ENCODE measurements around the gene SCN4B. TPM values are rescaled to one million over a fixed set of nuclear protein-coding genes. Genes with fewer than 3 reads are reported as not detected.

The SCN4B gene
- total and polyA plus RNA-seq, 10 of the 15 experiments (the other 5 are each of a cell fraction or from before 2014, with no cell fraction given) = 0.01 to 0.49 (median 0.04) TPM; not detected in 5

GRCh38 chr11:118139578-118139977 is 13.0 kb downstream of the SCN4B start:
- Histone ChIP-seq H2AFZ (ENCODE audit: control insufficient read depth, low read depth, low read length) (no peak overlapping the region), H3K36me3 (ENCODE audit: control insufficient read depth in 2 of 2, insufficient read depth in 2 of 2, low read length in 1 of 2) (no peaks in the 10 kb centered on the region), H3K4me3 (no peak overlapping the region), H3K9me3 (replicated peaks; ENCODE audit: control insufficient read depth, insufficient read depth, low read length) (no peaks in the 10 kb centered on the region), H3K79me2 (ENCODE audit: control insufficient read depth, insufficient read depth, low read length) (no peaks in the 10 kb centered on the region), H3K4me2 (ENCODE audit: control insufficient read depth, insufficient read depth) (no peak overlapping the region), H4K20me1 (ENCODE audit: control insufficient read depth, insufficient read depth) (no peaks in the 10 kb centered on the region), H3K27me3 (replicated peaks in 1 of 2; ENCODE audit: control insufficient read depth in 2 of 2, insufficient read depth in 2 of 2, low read length in 1 of 2) (peaks cover 6 to 9% of the 10 kb centered on the region in 2 experiments), H3K27ac (ENCODE audit: control insufficient read depth, insufficient read depth) (no peak overlapping the region), H3K4me1 (ENCODE audit: control insufficient read depth, insufficient read depth, low read length) (no peaks in the 10 kb centered on the region), H3K9ac (ENCODE audit: control insufficient read depth, insufficient read depth, low read length) (no peak overlapping the region)
- WGBS (ENCODE audit: insufficient coverage, insufficient replicate concordance, low lambda C conversion rate, missing lambda C conversion rate) = no CpG with 5 or more reads among the region's 1 CpG
- TF ChIP-seq, protein P1, sequence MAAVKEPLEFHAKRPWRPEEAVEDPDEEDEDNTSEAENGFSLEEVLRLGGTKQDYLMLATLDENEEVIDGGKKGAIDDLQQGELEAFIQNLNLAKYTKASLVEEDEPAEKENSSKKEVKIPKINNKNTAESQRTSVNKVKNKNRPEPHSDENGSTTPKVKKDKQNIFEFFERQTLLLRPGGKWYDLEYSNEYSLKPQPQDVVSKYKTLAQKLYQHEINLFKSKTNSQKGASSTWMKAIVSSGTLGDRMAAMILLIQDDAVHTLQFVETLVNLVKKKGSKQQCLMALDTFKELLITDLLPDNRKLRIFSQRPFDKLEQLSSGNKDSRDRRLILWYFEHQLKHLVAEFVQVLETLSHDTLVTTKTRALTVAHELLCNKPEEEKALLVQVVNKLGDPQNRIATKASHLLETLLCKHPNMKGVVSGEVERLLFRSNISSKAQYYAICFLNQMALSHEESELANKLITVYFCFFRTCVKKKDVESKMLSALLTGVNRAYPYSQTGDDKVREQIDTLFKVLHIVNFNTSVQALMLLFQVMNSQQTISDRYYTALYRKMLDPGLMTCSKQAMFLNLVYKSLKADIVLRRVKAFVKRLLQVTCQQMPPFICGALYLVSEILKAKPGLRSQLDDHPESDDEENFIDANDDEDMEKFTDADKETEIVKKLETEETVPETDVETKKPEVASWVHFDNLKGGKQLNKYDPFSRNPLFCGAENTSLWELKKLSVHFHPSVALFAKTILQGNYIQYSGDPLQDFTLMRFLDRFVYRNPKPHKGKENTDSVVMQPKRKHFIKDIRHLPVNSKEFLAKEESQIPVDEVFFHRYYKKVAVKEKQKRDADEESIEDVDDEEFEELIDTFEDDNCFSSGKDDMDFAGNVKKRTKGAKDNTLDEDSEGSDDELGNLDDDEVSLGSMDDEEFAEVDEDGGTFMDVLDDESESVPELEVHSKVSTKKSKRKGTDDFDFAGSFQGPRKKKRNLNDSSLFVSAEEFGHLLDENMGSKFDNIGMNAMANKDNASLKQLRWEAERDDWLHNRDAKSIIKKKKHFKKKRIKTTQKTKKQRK (IDR thresholded peaks at IDR 0.05; ENCODE audit: low read depth, low read length) = no peak
- TF ChIP-seq NRF1 (conservative IDR thresholded peaks at IDR 0.05; ENCODE audit: low read depth, low read length) (no peak), CREB1 (IDR thresholded peaks at IDR 0.05; ENCODE audit: low read depth) (no peak), MLLT1 (IDR thresholded peaks at IDR 0.05) (no peak), SREBF2 (IDR thresholded peaks at IDR 0.05; ENCODE audit: low read length) (no peak)
- intact Hi-C loops (cut with micrococcal nuclease; ENCODE audit: unreplicated experiment) (no loop called here), in situ Hi-C loops (cut with MboI) (no loop called here)
- ChIA-PET CTCF (interaction anchor here (0.7 to 2.0 kb wide), 3 partner anchors 32 to 157 kb away, joined by 3 to 10 read pairs (median 3); no protein-coding TSS in a partner anchor), POLR2A (interaction anchor here (0.6 kb wide), 1 partner anchor 147 kb away, joined by 5 read pairs; no protein-coding TSS in a partner anchor), SMC1A (ENCODE audit: uncharacterized antibody, unreplicated experiment) (interaction anchor here (0.5 to 1.0 kb wide), 2 partner anchors 32 to 48 kb away, joined by 3 read pairs; no protein-coding TSS in a partner anchor), RAD21 (ENCODE audit: unreplicated experiment) (interaction anchor here (0.6 to 1.0 kb wide), 4 partner anchors 14 to 508 kb away, joined by 3 read pairs; no protein-coding TSS in a partner anchor)
- no peak for ATAC-seq
- no peak for FAIRE-seq
- DNase-seq (ENCODE audit: low read depth, low spot score) = no peak
- no TSS peak for BruUV-seq (replicated peaks)

All from GM12878 (cell line).